Suprapubic skin (tissue), 4 donors: ENCODE measurements around the gene EGLN1. TPM values are rescaled to one million over a fixed set of nuclear protein-coding genes. Genes with fewer than 3 reads are reported as not detected.
A peak's percentile ranks its signal among the peaks of the same experiment; 100 is the strongest.

Experiments used
- DNase-seq, 2 donors: peaks; one replicate each; pipeline ENCODE4 v3.0.0-alpha.2; 2019; ENCODE audit warnings: low spot score in 2 of 2
- H3K27ac ChIP-seq: fragments of 200-600 bp; sonication (generic); one replicate; pipeline ENCODE4 v1.5.1; 2019
- H3K27me3 ChIP-seq: fragments of 200-600 bp; sonication (generic); one replicate; pipeline ENCODE4 v1.5.1; 2019
- H3K36me3 ChIP-seq: fragments of 200-600 bp; sonication (generic); one replicate; pipeline ENCODE4 v1.5.1; 2019
- H3K4me1 ChIP-seq: fragments of 200-600 bp; sonication (generic); one replicate; pipeline ENCODE4 v1.5.1; 2019
- H3K4me3 ChIP-seq: fragments of 200-600 bp; sonication (generic); one replicate; pipeline ENCODE4 v1.5.1; 2019; ENCODE audit warnings: mild to moderate bottlenecking
- H3K9me3 ChIP-seq: fragments of 200-600 bp; sonication (generic); one replicate; pipeline ENCODE4 v1.5.1; 2019
- EP300 ChIP-seq: sonication (generic); formaldehyde crosslinking; IDR thresholded peaks from one replicate; pipeline ENCODE4 v1.6.1; 2017; ENCODE audit warnings: antibody characterized with exemption
- POLR2A ChIP-seq, 2 donors: fragments of 450-650 bp; IDR thresholded peaks; one replicate each; pipeline ENCODE4 v1.6.1; 2017; ENCODE audit warnings: antibody characterized with exemption in 2 of 2, mild to moderate bottlenecking in 2 of 2, moderate library complexity in 2 of 2
- POLR2AphosphoS5 ChIP-seq, 3 donors: sonication (generic); formaldehyde crosslinking; IDR thresholded peaks; one replicate each; pipeline ENCODE4 v1.6.1; 2017; ENCODE audit warnings: antibody characterized with exemption in 3 of 3
- WGBS: methylation state at CpG from one replicate; pipeline ENCODE4 v1.1.5; 2018; 5-methylcytosine and 5-hydroxymethylcytosine counted together
- total RNA-seq, 4 donors: library from RNA; depleted of rRNA; stranded (reverse); fragments of >200 nt; gene quantifications; one replicate each; pipeline ENCODE4 v1.1.0, GENCODE V29; 2016
- TF ChIP-seq, protein P1 (sequence below), 2 donors: fragments of 200-600 bp in 1 of 2; fragments of 450-650 bp in 1 of 2; sonication (generic) in 1 of 2; IDR thresholded peaks; one replicate each; pipeline ENCODE4 v1.5.1; 2016 to 2019; ENCODE audit warnings: antibody characterized with exemption in 2 of 2, mild to moderate bottlenecking in 1 of 2, moderate library complexity in 1 of 2

The EGLN1 gene
- total RNA-seq, 4 donors from 2014 or later = 33.8 to 44.5 (median 39.4) TPM

DNA sequence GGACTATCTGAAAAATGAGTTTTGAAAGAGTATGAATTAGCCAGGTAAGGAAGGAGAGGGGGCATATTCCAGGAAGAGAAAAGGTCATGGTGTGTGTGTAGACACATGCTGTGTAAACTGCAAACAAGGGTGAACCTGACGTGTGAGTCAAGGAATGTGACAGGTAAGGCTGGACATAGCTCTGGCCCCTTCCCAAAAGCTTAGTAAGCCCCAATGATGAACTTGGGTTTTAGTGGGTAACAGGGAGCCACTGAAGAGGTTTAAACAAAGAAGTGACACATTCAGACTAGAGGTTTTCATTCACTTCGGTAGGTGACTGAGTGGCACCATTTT is 36.7 kb downstream of the EGLN1 start:
- Histone ChIP-seq H3K27ac (no peak overlapping the region), H3K36me3 (no peaks in the 10 kb centered on the region), H3K4me1 (peaks cover 47% of the 10 kb centered on the region), H3K9me3 (no peaks in the 10 kb centered on the region), H3K27me3 (no peaks in the 10 kb centered on the region), H3K4me3 (no peak overlapping the region)
- DNase-seq = no peak
- WGBS = 80% methylated on average over 2 of the region's 2 CpGs
- no peak for TF ChIP-seq POLR2AphosphoS5 (IDR thresholded peaks at IDR 0.05)

DNA sequence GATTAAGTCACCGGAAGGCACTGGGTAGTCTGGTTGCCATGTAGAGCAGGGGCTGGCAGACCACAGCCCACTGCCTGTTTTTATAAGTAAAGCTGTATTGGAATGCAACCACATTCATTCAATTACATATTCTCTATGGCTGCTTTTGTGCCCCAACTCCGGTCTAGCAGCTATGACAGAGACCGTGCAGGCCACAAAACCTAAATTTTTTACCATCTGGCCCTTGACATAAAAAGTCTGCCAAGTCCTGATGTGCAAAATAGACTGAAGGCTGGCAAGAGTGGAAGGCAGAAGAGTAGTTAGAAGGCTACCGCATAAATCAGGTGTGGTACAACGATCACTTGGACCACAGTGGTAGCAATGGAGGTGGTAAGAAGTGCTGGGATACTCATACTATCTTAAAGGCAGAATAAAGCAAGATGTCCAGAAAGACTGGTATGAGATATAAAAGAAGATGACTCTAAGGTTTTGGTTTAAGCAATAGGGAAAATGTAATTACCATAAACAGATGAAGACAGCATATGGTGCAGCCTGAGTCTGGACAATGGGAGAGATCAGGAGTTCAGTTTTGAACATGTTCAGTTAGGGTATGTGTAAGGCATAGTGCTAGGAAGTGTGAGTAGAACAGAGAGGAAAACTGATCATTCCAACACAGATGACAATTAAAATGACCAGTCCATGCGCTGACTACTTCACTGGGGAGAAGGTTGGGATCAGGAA is 37.2 kb downstream of the EGLN1 start:
- no peak overlapping the region for H3K4me3 ChIP-seq
- no peak overlapping the region for H3K27ac ChIP-seq
- no peak for DNase-seq
- 91% methylated on average over 6 of the region's 6 CpGs for WGBS
- no peaks in the 10 kb centered on the region for H3K36me3 ChIP-seq
- H3K4me1 ChIP-seq = peaks cover 44% of the 10 kb centered on the region
- H3K9me3 ChIP-seq = no peaks in the 10 kb centered on the region
- TF ChIP-seq POLR2AphosphoS5 (IDR thresholded peaks at IDR 0.05) (no peak), EP300 (no peak)
- TF ChIP-seq, protein P1, sequence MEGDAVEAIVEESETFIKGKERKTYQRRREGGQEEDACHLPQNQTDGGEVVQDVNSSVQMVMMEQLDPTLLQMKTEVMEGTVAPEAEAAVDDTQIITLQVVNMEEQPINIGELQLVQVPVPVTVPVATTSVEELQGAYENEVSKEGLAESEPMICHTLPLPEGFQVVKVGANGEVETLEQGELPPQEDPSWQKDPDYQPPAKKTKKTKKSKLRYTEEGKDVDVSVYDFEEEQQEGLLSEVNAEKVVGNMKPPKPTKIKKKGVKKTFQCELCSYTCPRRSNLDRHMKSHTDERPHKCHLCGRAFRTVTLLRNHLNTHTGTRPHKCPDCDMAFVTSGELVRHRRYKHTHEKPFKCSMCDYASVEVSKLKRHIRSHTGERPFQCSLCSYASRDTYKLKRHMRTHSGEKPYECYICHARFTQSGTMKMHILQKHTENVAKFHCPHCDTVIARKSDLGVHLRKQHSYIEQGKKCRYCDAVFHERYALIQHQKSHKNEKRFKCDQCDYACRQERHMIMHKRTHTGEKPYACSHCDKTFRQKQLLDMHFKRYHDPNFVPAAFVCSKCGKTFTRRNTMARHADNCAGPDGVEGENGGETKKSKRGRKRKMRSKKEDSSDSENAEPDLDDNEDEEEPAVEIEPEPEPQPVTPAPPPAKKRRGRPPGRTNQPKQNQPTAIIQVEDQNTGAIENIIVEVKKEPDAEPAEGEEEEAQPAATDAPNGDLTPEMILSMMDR (IDR thresholded peaks at IDR 0.05) = no peak
- no peaks in the 10 kb centered on the region for H3K27me3 ChIP-seq

DNA sequence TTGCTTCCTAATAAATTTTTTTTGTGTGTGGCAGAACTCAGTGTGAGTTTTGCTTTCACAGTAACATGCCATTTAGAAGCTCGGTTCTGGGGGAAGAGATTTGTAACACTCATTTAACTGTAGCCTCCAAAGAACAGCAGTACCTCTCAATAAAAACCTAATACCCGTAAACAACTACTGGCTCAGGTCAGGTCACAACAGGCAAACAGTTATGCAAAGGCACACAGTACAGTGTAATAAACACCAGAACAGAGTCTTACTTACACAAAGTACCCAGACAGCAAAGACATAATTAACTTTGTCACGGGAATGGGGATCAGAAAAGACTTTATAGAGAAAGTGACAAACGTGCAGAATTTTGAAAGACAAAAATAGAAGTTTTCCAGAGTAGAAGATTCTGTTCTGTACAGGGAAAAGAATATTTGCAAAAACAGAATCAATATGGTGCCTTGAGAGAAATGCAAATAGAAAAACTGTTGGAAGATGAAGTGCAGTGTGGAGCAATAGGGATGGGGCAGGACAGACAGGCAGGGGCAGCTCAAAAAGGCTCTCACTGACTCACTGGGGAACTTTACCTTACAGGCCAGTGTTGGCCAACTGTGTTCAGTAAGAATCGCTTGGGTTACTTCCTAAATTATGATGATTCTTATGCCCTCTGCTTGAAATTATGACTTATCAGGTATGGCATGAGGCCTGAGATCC is 38.8 kb downstream of the EGLN1 start:
- Histone ChIP-seq H3K36me3 (no peaks in the 10 kb centered on the region), H3K4me3 (no peak overlapping the region), H3K9me3 (no peaks in the 10 kb centered on the region), H3K27ac (peak overlapping the region; percentile 51), H3K27me3 (no peaks in the 10 kb centered on the region), H3K4me1 (peaks cover 41% of the 10 kb centered on the region)
- no peak for DNase-seq
- 45% methylated on average over 5 of the region's 5 CpGs for WGBS
- TF ChIP-seq, protein P1 (IDR thresholded peaks at IDR 0.05) = no peak
- TF ChIP-seq POLR2AphosphoS5 (IDR thresholded peaks at IDR 0.05) (no peak), EP300 (no peak), POLR2A (IDR thresholded peaks at IDR 0.05) (no peak)

DNA sequence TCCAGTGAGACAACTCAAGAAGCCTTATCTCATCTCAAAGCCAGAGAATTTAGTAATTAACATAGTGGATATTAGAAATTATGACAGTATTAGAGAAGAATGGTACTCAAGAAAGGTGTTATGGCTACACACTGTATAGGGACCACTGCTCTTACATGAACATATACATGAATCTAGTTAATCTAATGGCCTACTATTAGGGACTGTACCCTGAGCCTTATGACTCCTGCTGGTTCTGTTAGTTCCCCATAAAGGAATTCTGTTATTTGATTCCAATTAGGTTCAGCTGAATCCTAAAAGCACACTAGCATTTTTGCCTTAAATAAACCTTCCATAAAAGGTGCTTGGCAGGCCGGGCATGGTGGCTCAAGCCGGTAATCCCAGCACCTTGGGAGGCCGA is 39.7 kb downstream of the EGLN1 start:
- peaks cover 43% of the 10 kb centered on the region for H3K4me1 ChIP-seq

DNA sequence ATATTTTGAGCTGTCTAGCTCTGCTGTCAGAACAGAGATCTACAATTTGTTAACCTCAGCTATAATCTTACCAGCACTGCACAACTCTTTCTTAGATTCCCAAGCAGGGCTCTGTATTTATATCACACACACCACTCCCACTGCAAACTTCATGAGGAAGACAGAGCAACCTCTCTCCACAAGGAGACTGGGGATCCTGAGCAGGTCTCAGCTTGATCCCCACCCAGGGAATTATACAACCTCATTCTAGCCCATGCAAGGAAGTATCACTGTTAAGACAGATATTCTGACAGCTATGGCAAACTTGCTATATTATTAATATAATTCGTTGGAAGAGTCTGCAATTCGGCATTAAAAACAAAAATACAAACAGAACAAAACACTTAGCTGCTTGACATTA is 40.4 kb downstream of the EGLN1 start:
- H3K9me3 ChIP-seq = no peaks in the 10 kb centered on the region
- no peak for TF ChIP-seq POLR2A (IDR thresholded peaks at IDR 0.05)
- no peak for TF ChIP-seq POLR2AphosphoS5 (IDR thresholded peaks at IDR 0.05)
- TF ChIP-seq, protein P1 (IDR thresholded peaks at IDR 0.05) = no peak
- TF ChIP-seq EP300 = no peak
- no peaks in the 10 kb centered on the region for H3K36me3 ChIP-seq
- H3K27ac ChIP-seq = no peak overlapping the region
- no peaks in the 10 kb centered on the region for H3K27me3 ChIP-seq
- WGBS = 49% methylated on average over 2 of the region's 2 CpGs
- no peak for DNase-seq
- no peak overlapping the region for H3K4me3 ChIP-seq
- peaks cover 50% of the 10 kb centered on the region for H3K4me1 ChIP-seq

More for the DNA sequence above, 39.7 kb downstream of the EGLN1 start:
- Histone ChIP-seq H3K9me3 (no peaks in the 10 kb centered on the region), H3K4me3 (no peak overlapping the region), H3K27me3 (no peaks in the 10 kb centered on the region), H3K36me3 (no peaks in the 10 kb centered on the region), H3K27ac (no peak overlapping the region)
- TF ChIP-seq POLR2AphosphoS5 (IDR thresholded peaks at IDR 0.05) = no peak
- TF ChIP-seq POLR2A (IDR thresholded peaks at IDR 0.05) = no peak
- no peak for TF ChIP-seq EP300
- TF ChIP-seq, protein P1 (IDR thresholded peaks at IDR 0.05) = no peak
- 100% methylated on average over 3 of the region's 3 CpGs for whole genome bisulfite sequencing
- no peak for DNase-seq
